SJSA1 (cell line): ENCODE results near the gene NRG3. TPM values are rescaled to one million over a fixed set of nuclear protein-coding genes. Genes with fewer than 3 reads are reported as not detected.

ENCODE experiments used
- DNase-seq, 2 experiments: peaks; one replicate each; pipeline ENCODE4 v3.0.0-alpha.2; 2015 to 2020; ENCODE audit warnings: low spot score in 2 of 2, low read depth in 1 of 2
- H3K27ac ChIP-seq: fragments of 250-450 bp; sonication (Bioruptor Pico); 2 replicates; pipeline ENCODE4 v1.5.1; 2020; ENCODE audit warnings: mild to moderate bottlenecking, moderate library complexity
- H3K27me3 ChIP-seq: fragments of 250-450 bp; sonication (Bioruptor Pico); replicated peaks from 2 replicates; pipeline ENCODE4 v1.5.1; 2020; ENCODE audit warnings: mild to moderate bottlenecking, moderate library complexity
- H3K36me3 ChIP-seq: fragments of 250-450 bp; sonication (Bioruptor Pico); 2 replicates; pipeline ENCODE4 v1.5.1; 2020; ENCODE audit warnings: mild to moderate bottlenecking
- H3K4me1 ChIP-seq: fragments of 250-450 bp; sonication (Bioruptor Pico); replicated peaks from 2 replicates; pipeline ENCODE4 v1.6.1; 2021; ENCODE audit warnings: mild to moderate bottlenecking
- H3K4me3 ChIP-seq: fragments of 250-450 bp; sonication (Bioruptor Pico); 2 replicates; pipeline ENCODE4 v1.5.1; 2020; ENCODE audit warnings: mild to moderate bottlenecking
- H3K9me3 ChIP-seq: fragments of 250-450 bp; sonication (Bioruptor Pico); replicated peaks from 2 replicates; pipeline ENCODE4 v1.5.1; 2020; ENCODE audit warnings: mild to moderate bottlenecking
- total RNA-seq: library from RNA; depleted of rRNA; stranded (reverse); fragments of >200 nt; shearing (Covaris generic); gene quantifications from 2 replicates; pipeline ENCODE4 v1.2.3, GENCODE V29; 2014

The NRG3 gene
- total RNA-seq, 1 experiment from 2014 or later = not detected

GRCh38 chr10:81898518-81898917 lies 23.5 kb downstream of the NRG3 start:
- peaks cover 6% of the 10 kb centered on the region; the same call in 1 of the 2 replicates for H3K9me3 ChIP-seq
- DNase-seq = no peak
- H3K36me3 ChIP-seq = no peaks in the 10 kb centered on the region
- H3K27me3 ChIP-seq = no peaks in the 10 kb centered on the region
- H3K4me1 ChIP-seq = no peaks in the 10 kb centered on the region
- no peak overlapping the region for H3K4me3 ChIP-seq
- no peak overlapping the region for H3K27ac ChIP-seq

DNA sequence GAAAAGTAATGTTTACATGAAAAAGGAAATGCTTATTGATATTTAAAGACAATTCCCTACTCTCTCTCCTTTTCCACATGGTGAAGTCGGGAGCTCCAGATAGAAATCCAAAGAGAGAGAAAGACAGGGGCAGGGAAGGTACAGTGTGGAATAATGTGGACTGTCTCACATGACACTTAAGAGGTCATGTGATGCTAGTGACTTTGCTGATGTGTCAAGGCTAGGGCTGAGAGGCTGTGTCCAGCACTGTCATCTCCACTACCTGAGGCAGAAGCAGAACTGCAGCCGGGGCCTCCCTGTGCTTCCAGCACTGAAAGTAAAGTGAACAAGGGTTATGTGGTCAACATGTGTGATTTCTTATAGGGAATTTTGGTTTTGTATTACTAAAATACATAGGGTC lies 26.0 kb downstream of the NRG3 start:
- Histone ChIP-seq H3K36me3 (no peaks in the 10 kb centered on the region), H3K4me1 (no peaks in the 10 kb centered on the region), H3K27me3 (no peaks in the 10 kb centered on the region), H3K4me3 (no peak overlapping the region), H3K27ac (no peak overlapping the region), H3K9me3 (0 out of 2 replicates have a peak, but pooled peaks cover 6% of the 10 kb centered on the region)
- DNase-seq = no peak

- Histone ChIP-seq H3K27me3 (no peaks in the 10 kb centered on the region), H3K4me3 (no peak overlapping the region)
Observed at GRCh38 chr10:81903472-81903871, 28.5 kb downstream of the NRG3 start.

DNA sequence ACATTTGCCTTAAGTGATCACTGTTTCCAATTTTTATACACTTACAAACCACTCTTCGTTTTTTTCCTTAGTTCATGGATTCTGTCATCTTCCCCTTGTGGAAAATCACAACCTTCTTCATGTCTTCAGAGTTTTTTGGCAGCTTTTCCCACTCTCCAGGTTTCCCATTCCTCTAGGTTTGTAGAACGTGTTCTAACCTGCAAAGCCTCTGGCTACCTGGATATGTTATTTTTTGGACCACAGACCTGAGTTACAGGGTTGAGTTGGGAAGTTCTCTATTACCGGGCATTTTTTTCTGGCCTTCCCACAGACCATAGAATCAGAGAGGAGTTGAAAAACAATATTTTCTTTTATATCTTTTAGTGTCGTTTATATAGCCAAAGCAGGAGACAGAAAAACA lies 30.2 kb downstream of the NRG3 start:
- H3K9me3 ChIP-seq = no peaks in the 10 kb centered on the region
- H3K36me3 ChIP-seq = no peaks in the 10 kb centered on the region
- no peaks in the 10 kb centered on the region for H3K27me3 ChIP-seq
- H3K4me3 ChIP-seq = no peak overlapping the region
- no peaks in the 10 kb centered on the region for H3K4me1 ChIP-seq
- DNase-seq = no peak
- H3K27ac ChIP-seq = no peak overlapping the region

More at GRCh38 chr10:81903472-81903871, 28.5 kb downstream of the NRG3 start:
- no peak overlapping the region for H3K27ac ChIP-seq
- no peaks in the 10 kb centered on the region for H3K4me1 ChIP-seq
- DNase-seq = no peak
- H3K9me3 ChIP-seq = no peaks in the 10 kb centered on the region
- no peaks in the 10 kb centered on the region for H3K36me3 ChIP-seq

DNA sequence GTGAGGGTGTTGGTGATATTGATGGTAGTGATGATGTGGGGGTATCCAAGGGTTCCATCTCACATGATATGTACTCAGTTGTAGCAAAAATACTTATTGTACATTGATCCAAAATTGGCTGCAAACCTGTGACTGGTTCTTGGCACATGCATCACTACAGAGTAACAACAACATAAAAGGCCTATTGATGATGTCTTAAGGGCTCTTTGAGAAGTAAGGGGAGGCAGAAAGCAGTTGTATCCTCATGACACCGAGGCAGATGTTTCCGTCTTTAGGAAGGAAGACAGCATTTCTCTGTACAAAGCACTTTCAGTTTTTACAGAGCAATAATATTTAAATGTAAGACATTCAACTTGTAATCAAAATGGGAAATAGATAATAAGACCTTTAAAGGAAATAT lies 34.5 kb downstream of the NRG3 start:
- no peaks in the 10 kb centered on the region for H3K36me3 ChIP-seq
- no peak for DNase-seq
- H3K9me3 ChIP-seq = no peaks in the 10 kb centered on the region
- H3K27me3 ChIP-seq = no peaks in the 10 kb centered on the region
- H3K4me3 ChIP-seq = no peak overlapping the region
- H3K27ac ChIP-seq = no peak overlapping the region
- no peaks in the 10 kb centered on the region for H3K4me1 ChIP-seq

DNA sequence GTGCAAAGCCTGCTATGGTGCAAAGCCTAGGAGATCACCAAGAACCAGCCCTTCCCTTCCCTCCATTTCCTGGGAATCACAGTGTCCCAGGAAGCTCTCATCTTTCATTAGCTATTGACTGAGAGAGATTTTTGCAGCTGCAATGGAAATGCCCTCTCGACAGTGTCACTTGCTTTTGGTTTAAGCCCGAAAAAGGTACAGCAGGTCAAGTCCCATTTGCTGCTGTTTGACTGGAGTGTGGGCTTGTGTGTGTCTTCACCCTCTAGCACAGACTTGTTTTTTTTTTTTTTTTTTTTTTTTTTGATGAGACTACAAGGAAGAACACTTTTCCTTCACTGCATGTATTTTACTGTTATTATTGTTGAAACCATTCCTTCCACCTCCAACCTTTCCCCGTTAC lies 36.3 kb downstream of the NRG3 start:
- no peak for DNase-seq
- Histone ChIP-seq H3K4me3 (no peak overlapping the region), H3K9me3 (no peaks in the 10 kb centered on the region; the same call in 1 of the 2 replicates), H3K27ac (no peak overlapping the region), H3K36me3 (no peaks in the 10 kb centered on the region), H3K4me1 (no peaks in the 10 kb centered on the region), H3K27me3 (no peaks in the 10 kb centered on the region)

- H3K9me3 ChIP-seq = no peaks in the 10 kb centered on the region; the same call in 1 of the 2 replicates
- no peak for DNase-seq
- H3K36me3 ChIP-seq = no peaks in the 10 kb centered on the region
- H3K27me3 ChIP-seq = no peaks in the 10 kb centered on the region
- H3K4me1 ChIP-seq = no peaks in the 10 kb centered on the region
- H3K27ac ChIP-seq = no peak overlapping the region
- no peak overlapping the region for H3K4me3 ChIP-seq
Observed at GRCh38 chr10:81914736-81915503, 39.9 kb downstream of the NRG3 start.

- Histone ChIP-seq H3K36me3 (no peaks in the 10 kb centered on the region), H3K27me3 (no peaks in the 10 kb centered on the region), H3K9me3 (no peaks in the 10 kb centered on the region; the same call in 1 of the 2 replicates), H3K4me3 (no peak overlapping the region), H3K4me1 (no peaks in the 10 kb centered on the region), H3K27ac (no peak overlapping the region)
- no peak for DNase-seq
Observed at GRCh38 chr10:81915504-81915897, 40.5 kb downstream of the NRG3 start.

- Histone ChIP-seq H3K9me3 (no peaks in the 10 kb centered on the region; the same call in 1 of the 2 replicates), H3K4me3 (no peak overlapping the region), H3K27ac (no peak overlapping the region), H3K36me3 (no peaks in the 10 kb centered on the region), H3K27me3 (no peaks in the 10 kb centered on the region), H3K4me1 (no peaks in the 10 kb centered on the region)
- no peak for DNase-seq
Observed at GRCh38 chr10:81917666-81918065, 42.7 kb downstream of the NRG3 start.

DNA sequence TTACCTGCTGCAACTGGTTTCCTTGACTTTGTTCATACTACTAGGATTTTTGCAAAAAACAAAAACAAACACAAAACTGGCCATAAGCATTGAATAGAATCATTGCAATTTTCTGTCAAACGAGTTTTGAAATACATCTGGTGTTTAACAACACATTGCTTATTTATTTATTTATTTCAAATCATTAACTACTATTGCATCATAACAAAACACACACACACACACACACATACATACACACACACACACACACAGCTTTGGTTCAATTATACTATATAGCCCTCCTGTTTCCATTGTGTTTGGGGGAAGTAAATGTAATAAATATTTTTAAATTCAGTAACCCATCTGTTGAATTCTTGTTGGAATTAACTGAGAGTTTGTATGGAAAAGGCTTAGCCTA lies 43.8 kb downstream of the NRG3 start:
- Histone ChIP-seq H3K4me3 (no peak overlapping the region), H3K27ac (no peak overlapping the region), H3K9me3 (no peaks in the 10 kb centered on the region; the same call in 1 of the 2 replicates), H3K27me3 (no peaks in the 10 kb centered on the region), H3K36me3 (no peaks in the 10 kb centered on the region), H3K4me1 (no peaks in the 10 kb centered on the region)
- DNase-seq = no peak

DNA sequence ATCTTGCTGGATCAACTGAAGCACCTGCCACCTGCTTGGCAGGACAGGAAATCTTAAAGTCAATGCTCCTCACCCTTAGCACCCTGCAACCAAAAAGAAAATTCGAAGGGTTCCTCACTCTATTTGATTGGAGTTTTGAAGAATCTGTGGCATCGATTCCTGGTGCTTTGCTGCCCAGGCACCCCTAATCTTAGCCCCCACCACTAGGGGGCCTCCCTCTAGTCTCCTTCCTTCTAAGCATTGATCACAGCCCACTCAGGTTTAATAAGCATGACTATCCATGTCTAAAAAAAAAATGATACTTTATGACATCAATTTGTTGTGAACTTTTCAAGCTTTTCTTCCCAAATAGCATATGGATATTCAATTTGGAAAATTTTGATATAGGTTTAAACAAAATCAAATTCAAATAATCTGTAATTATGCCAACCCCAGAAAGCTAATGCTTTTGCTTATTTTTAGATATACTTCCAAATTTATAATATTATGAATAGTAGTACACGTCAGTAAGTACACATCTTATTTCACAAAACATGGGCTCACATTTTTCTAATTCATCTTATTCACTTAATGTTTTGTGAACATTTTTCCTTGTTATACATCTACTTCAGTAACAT lies 45.3 kb downstream of the NRG3 start:
- H3K9me3 ChIP-seq = no peaks in the 10 kb centered on the region; the same call in 1 of the 2 replicates
- no peak overlapping the region for H3K4me3 ChIP-seq

DNA sequence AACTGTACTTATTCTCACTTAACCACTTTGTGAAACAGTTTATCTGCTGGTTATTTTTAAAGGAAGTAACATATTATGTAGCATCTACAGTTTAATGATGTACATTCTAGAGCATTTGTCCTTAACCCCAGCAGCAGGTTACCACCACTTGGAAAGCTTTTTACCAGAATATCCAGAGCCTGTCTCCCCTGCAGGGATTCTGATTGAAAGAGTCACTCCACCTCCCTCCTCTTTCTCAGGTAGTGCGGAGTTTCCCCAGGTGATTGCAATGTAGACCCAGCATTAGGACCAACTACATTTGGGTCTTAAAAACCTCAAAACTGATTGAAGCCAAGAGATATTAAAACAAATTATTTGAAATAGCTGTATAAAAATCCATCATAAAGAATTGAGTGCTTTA lies 53.1 kb downstream of the NRG3 start:
- no peaks in the 10 kb centered on the region for H3K36me3 ChIP-seq
- H3K9me3 ChIP-seq = no peaks in the 10 kb centered on the region; the same call in 1 of the 2 replicates
- no peaks in the 10 kb centered on the region for H3K4me1 ChIP-seq
- no peak for DNase-seq
- no peaks in the 10 kb centered on the region for H3K27me3 ChIP-seq
- H3K27ac ChIP-seq = no peak overlapping the region
- H3K4me3 ChIP-seq = no peak overlapping the region

More for the DNA sequence above, 45.3 kb downstream of the NRG3 start:
- no peaks in the 10 kb centered on the region for H3K4me1 ChIP-seq
- DNase-seq = no peak
- no peaks in the 10 kb centered on the region for H3K27me3 ChIP-seq
- H3K27ac ChIP-seq = no peak overlapping the region
- H3K36me3 ChIP-seq = no peaks in the 10 kb centered on the region

GRCh38 chr10:81943583-81943982 lies 68.6 kb downstream of the NRG3 start:
- Histone ChIP-seq H3K9me3 (peaks cover 3% of the 10 kb centered on the region; the same call in 1 of the 2 replicates), H3K4me1 (no peaks in the 10 kb centered on the region), H3K27ac (no peak overlapping the region), H3K4me3 (no peak overlapping the region), H3K36me3 (no peaks in the 10 kb centered on the region), H3K27me3 (no peaks in the 10 kb centered on the region)
- no peak for DNase-seq

DNA sequence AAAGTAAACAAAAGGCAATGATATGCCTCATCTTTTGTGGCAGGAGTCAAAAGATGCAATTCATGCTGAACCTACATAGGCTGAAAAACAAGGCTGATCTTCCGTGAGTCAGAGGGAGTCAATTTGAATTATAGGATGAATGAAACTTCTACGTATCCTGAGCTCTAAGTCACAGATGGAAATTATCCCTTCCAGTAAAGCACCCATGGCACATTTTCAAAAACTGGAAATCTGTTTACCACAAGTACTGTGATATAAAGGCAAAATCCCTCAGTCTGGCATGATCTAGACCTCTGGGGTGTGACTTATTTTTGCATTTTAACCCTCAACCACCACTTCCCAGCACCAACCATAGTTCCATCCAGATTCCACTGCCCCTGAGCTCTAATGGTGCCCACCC lies 69.6 kb downstream of the NRG3 start:
- no peaks in the 10 kb centered on the region for H3K36me3 ChIP-seq
- H3K27me3 ChIP-seq = no peaks in the 10 kb centered on the region
- no peak for DNase-seq
- H3K27ac ChIP-seq = no peak overlapping the region
- peaks cover 5% of the 10 kb centered on the region; the same call in 1 of the 2 replicates for H3K9me3 ChIP-seq
- H3K4me1 ChIP-seq = no peaks in the 10 kb centered on the region
- no peak overlapping the region for H3K4me3 ChIP-seq
